ENCODE results near the gene CHRNE.

CHRNE gene

DNA sequence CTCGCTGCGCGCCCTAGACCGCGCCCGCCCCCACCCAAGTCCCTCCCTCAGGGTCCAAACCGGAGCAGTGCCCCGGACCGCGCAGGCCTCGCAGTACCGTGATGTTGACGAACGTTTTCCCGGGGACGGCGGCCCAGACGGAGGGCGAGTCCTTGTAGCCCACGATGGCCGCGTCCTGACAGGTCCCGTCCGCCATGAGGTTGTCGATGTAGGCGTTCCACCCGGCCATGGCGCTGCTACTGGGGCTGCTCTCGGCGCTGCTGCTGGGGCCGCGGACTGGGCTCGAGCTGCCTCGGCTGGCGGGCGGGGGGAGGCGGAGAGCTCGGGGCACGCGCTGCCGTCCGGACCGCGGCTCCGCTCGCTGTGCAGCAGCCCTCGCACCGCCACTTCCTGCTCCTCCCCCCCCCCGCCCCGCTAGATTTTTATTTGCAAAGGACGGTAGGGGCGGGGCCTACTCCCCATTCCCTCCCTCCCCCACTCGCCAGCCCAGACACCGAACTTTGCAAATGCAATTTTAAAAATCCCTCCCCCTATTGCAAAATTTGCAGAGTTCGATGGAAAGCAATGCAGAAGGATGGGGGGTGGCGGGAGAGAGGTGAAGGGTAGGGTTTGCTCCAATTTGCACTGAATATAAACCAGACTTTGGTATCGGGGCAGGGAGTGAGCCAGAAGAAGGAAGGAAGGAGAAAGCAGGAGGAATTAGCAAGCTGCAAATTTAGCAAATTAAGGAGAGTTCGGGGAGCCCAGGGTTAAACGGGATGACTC, 45.5 kb upstream of the CHRNE start, which contains the start of gene PFN1:
PFN1 (minus strand) TSS at position 365 of the 765 bp plus-strand sequence; CDS start at position 229, 136 bp downstream.
- TF ChIP-seq, protein P1, sequence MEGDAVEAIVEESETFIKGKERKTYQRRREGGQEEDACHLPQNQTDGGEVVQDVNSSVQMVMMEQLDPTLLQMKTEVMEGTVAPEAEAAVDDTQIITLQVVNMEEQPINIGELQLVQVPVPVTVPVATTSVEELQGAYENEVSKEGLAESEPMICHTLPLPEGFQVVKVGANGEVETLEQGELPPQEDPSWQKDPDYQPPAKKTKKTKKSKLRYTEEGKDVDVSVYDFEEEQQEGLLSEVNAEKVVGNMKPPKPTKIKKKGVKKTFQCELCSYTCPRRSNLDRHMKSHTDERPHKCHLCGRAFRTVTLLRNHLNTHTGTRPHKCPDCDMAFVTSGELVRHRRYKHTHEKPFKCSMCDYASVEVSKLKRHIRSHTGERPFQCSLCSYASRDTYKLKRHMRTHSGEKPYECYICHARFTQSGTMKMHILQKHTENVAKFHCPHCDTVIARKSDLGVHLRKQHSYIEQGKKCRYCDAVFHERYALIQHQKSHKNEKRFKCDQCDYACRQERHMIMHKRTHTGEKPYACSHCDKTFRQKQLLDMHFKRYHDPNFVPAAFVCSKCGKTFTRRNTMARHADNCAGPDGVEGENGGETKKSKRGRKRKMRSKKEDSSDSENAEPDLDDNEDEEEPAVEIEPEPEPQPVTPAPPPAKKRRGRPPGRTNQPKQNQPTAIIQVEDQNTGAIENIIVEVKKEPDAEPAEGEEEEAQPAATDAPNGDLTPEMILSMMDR (IDR thresholded peaks at IDR 0.05; ENCODE audit: low read depth, low read length) = no peak
- peak within 1 kb of the TSS; percentile 93 for H3K4me3 ChIP-seq (ENCODE audit: low read depth, low read length)

GRCh38 chr17:4947411-4948165, 44.7 kb upstream of the CHRNE start:
- H3K4me3 ChIP-seq (ENCODE audit: low read depth, low read length) = peak overlapping the region; percentile 93
- TF ChIP-seq, protein P1 (IDR thresholded peaks at IDR 0.05; ENCODE audit: low read depth, low read length) = no peak

DNA sequence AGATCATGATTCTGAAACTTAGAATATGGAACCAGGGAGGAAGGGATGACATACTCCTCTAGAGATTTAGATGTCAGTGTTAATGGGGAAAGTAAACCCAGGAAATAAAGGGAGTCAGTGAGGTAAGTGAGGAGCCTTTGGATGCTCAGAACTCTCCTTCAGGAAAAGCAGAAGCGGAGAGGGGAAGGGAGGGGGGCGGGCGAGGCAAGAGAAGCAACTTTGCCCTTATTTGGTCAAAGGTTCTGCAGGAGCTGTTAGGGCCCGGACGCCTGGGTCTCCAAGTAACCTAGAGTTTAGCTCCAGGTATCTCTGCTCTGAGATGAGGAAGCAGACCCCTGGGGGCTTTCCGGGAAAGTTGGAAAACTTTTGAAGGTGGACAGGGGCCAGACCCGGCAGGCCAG, 44.1 kb upstream of the CHRNE start:
- TF ChIP-seq, protein P1 (IDR thresholded peaks at IDR 0.05; ENCODE audit: low read depth, low read length) = no peak
- peak overlapping the region; percentile 93 for H3K4me3 ChIP-seq (ENCODE audit: low read depth, low read length)

DNA sequence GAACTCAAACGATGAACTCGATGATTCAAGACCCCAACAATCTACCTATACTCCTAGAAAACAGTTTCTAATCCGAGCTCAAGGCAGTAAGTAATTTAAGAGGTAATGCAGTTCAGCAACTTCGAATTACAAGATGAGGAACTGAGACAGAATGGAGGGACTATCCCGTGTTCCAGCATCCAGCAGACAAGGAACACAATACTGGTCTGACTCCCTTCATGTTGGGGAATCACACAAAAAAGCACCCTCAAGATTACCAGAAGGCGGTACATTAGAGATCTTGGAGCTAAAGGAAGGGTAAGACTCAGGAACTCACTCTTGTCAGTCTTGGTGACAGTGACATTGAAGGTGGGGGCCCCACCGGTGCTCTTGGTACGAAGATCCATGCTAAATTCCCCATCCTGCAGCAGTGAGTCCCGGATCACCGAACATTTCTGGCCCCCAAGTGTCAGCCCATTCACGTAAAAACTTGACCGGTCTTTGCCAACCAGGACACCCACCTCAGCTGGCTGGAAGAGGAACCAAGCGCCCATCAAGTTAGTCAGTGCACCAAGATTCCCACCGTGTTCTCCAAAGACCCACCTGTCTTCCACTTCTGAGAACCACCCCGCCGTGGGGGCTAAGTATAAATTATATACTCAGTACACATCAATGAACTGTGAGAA, 43.5 kb upstream of the CHRNE start:
- H3K4me3 ChIP-seq (ENCODE audit: low read depth, low read length) = peak overlapping the region; percentile 93
- TF ChIP-seq, protein P1 (IDR thresholded peaks at IDR 0.05; ENCODE audit: low read depth, low read length) = no peak

DNA sequence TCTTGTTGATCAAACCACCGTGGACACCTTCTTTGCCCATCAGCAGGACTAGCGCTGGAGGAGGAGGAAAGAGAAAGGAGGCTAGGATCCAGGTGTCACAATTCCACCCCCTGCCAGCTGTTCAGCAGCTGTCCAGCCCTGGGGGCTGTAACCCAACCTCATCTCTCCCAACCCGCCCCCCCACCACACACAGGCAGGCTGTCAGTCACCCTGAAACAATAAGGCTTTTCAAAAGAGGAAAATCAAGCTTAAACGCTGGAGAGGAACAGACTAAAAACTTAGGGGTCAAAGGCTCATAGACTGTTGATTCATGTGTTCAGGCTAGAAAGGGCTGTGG, 43.0 kb upstream of the CHRNE start:
- H3K4me3 ChIP-seq (ENCODE audit: low read depth, low read length) = peak overlapping the region; percentile 93

GRCh38 chr17:4945176-4945943, 42.5 kb upstream of the CHRNE start:
- peak overlapping the region; percentile 93 for H3K4me3 ChIP-seq (ENCODE audit: low read depth, low read length)
- TF ChIP-seq, protein P1 (IDR thresholded peaks at IDR 0.05; ENCODE audit: low read depth, low read length) = no peak

More for the DNA sequence above, 43.0 kb upstream of the CHRNE start:
- TF ChIP-seq, protein P1 (IDR thresholded peaks at IDR 0.05; ENCODE audit: low read depth, low read length) = no peak
